ENCODE measurements around the gene TRIM16.
"Not testable (repeated sequence)": the region's sequence is repeated elsewhere in the genome, so short reads cannot be mapped to it uniquely, and the experiment has no call there.

Gene TRIM16

GRCh38 chr17:15658296-15658695, 25.8 kb downstream of the TRIM16 start:
- no peak for DNase-seq (ENCODE audit: low spot score)

DNA sequence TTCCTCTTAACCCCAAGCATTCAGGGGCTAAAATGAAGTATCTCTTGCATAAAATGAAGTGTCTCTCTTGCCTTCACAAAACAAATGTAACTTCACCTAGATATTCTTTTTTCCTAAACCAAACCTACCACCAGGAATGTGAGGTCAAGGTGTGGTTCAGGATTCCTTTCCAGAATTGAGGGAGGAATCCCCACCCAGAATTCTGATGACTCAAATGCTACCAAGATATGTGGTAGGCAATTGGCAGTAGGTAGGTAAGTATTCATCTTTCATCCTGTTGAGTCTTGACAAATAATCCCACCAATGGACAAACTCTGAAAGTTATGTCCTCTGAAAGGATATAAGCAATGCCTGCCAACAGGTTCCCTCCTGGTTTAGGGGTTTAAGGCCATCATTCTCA, 26.2 kb downstream of the TRIM16 start:
- no peak for DNase-seq (ENCODE audit: low spot score)

GRCh38 chr17:15654886-15655561, 29.1 kb downstream of the TRIM16 start:
- no peak for DNase-seq (ENCODE audit: low spot score)

DNA sequence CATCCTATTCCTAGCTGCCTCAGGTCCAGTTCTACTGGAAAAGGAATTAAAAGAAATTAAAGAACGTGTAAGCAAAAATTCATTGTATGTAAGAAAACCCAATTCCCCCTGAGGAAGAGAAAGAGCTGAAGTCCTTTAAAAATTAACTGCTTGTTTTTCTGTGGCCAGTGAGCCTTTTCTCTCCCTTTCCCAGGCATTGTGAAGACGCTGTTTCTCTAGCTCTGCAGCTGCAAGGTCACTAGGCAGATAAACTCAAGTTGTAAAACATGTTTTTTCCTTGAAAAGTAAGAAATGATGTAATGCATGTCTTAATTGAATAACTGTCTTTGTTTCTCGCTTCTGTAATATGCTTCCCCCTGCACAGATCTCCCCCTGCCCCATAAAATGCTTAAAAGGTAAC, 29.7 kb downstream of the TRIM16 start:
- not testable (repeated sequence) for DNase-seq (ENCODE audit: low spot score)

DNA sequence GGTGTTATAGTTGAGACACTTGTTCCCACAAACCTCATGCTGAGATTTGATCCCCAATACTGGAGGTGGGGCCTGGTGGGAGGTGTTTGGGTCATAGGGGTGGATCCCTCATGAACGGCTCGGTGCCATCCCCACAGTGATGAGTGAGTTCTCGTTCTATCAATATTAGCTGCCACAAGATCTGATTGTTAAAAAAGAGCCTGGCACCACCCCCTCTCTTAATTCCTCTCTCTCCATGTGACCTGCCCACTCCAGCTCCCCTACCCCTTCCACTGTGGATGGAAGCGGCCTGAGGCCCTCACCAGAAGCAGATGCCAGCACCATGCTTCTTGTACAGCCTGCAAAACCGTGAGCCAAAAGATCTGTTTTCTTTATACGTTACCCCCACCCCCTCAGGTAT, 31.2 kb downstream of the TRIM16 start:
- DNase-seq (ENCODE audit: low spot score) = no peak

DNA sequence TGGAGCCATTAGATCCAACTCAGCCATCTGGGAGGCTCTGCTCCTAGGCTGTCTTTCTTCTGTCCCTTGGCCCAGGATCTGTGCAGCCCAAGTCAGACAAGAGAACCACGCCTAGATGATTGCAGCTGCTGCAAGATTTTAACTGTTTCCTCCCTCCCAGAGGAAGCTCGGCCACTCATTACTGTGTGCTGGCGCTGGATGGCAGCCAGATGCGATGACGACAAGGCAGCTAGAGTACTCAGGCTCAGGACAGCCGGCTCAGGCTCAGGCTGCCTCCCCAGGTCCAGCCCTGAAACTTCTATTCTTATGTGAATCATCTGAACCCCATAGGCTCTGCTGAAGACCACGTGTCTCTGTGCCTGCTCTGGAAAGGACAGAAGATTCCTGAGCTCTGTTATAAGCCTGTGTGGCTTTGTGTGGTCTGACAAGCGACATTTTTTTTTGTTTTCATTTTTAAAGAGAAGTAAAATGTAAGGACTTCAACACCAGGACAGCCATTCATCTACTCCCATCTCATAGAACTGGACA, 32.5 kb downstream of the TRIM16 start:
- DNase-seq (ENCODE audit: low spot score) = peak; percentile 49

DNA sequence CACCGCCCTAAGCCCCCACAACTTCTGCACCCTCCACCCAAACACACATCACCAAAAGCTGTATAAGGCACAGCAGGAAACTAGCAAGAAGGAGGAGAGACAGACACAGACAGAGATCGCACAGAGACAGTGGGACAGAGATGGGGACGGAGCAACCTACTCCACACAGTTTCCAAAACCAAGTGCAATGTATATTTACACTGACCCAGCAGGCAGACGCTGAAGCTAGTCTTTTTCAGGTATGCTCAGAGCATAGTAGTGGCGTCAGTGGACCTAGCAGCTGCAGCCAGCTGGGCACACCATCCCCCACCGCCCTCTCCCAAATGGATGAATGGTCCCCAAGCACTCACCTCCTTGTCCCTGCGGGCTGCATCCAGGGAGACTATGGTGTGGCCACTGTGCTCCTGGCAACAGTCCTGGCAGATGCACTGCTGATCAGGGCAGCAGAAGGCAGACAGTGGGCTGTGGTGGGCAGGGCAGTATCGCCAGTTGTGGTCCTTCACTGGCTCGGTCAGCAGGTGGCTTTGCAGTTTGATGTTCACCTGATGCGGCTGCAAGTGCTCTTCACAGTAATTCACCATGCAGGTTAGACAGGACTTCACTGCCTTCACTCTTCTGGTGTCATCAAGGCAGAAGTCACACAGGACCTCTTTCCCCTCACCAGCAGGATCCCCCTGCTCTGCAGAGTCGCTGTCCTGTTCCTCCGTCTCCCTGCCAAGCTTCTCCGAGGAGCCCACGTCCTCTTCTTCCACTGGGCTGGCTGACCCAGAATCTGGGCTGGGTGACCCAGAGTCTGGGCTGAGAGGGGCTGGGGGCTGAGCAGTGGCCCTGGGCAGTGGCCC, 33.1 kb downstream of the TRIM16 start:
- no peak for DNase-seq (ENCODE audit: low spot score)

DNA sequence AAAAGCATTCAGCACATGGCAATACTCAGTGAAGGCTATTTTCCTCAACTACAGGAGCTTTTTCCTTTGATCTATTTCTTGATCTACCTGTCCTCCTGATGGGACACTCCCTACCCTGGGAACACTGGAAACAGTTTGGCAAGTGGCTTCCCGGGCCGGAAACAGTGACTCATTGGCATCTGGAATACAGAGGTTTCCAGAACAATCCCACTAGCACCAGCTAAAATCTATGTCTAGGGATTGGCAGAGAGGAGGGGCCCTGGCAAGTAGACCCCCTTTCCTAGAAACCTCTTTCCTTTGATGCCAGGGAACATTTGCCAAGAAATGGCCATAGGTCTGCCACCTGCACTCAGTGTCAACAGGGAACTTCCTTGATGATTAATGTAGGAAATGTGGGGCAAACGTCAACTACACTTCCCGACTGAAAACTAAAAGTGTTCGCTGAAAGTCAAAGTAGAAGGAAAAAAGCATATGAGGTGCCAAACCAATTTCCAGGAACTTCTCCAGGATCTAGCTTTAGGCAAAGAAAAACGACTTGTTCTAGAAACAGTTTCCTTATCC, 34.2 kb downstream of the TRIM16 start:
- DNase-seq (ENCODE audit: low spot score) = no peak

GRCh38 chr17:15648386-15648785, 35.7 kb downstream of the TRIM16 start:
- DNase-seq (ENCODE audit: low spot score) = no peak

GRCh38 chr17:15645942-15646312, 38.2 kb downstream of the TRIM16 start:
- not testable (repeated sequence) for DNase-seq (ENCODE audit: low spot score)

GRCh38 chr17:15645099-15645941, 38.8 kb downstream of the TRIM16 start:
- DNase-seq (ENCODE audit: low spot score) = not testable (repeated sequence)

- not testable (repeated sequence) for DNase-seq (ENCODE audit: low spot score)
These were observed 41.4 kb downstream of the TRIM16 start for GRCh38 chr17:15642505-15643251.

DNA sequence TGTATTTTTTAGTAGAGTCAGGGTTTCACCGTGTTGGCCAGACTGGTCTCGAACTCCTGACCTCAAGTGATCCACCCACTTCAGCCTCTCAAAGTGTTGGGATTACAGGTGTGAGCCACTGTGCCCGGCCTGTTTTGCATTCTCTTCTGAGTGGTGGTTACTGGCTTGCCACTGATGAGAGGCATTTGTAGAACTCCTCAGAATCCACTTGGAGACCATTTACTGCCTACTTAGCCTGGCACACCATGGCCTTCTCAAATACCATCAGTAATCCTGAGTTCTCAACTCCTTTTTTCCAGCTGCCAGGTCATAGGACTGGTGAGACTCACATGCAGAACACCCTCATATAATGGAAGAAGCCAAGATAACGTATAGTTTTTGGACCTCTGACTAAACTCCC, 42.1 kb downstream of the TRIM16 start:
- DNase-seq (ENCODE audit: low spot score) = not testable (repeated sequence)

DNA sequence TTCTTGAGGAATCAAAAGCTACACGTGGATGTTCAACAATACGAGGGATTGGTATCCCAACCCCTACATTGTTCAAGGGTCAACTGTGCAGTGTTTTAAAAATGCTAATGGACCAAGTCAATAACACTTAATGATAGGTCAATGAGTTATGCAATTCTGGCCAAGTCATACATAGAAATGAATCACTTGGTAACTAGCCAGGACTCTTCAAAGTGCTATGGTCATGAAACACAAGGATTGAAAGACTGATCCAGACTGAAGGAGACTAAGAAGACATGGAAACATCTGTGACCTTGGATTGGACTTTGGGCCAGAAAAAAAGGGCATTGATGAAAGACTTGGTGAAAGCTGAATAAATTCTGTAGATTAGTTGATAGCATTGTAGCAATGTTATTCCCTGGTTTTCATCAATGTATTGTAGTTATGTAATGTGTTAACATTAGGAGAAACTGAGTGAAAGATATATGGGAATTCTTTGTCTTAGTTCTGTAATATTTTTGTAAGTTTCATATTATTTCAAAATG, 53.1 kb downstream of the TRIM16 start:
- not testable (repeated sequence) for DNase-seq (ENCODE audit: low spot score)

- DNase-seq (ENCODE audit: low spot score) = not testable (repeated sequence)
These were observed 54.1 kb downstream of the TRIM16 start for GRCh38 chr17:15629991-15630390.

- DNase-seq (ENCODE audit: low spot score) = not testable (repeated sequence)
These were observed 60.4 kb downstream of the TRIM16 start for GRCh38 chr17:15623661-15624209.

DNA sequence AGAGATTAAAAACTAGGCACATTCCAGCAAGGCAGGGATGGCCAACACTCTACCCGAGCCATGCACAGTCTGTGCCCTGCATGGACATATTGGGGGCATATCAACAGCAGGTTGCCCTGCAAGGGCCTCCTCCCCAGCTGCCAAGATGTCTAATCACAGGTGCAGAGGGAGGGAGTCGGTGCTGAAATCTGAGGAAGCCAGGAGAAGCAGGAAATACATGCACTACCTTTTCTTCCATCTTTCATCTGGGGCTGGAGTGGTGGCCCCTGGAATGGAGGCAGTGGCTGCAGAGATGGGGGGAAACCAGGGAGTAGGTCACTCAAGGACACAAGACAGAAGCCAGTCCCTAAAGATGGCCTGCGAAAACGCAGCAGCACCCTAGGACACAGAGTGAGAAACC, 60.9 kb downstream of the TRIM16 start:
- not testable (repeated sequence) for DNase-seq (ENCODE audit: low spot score)

DNA sequence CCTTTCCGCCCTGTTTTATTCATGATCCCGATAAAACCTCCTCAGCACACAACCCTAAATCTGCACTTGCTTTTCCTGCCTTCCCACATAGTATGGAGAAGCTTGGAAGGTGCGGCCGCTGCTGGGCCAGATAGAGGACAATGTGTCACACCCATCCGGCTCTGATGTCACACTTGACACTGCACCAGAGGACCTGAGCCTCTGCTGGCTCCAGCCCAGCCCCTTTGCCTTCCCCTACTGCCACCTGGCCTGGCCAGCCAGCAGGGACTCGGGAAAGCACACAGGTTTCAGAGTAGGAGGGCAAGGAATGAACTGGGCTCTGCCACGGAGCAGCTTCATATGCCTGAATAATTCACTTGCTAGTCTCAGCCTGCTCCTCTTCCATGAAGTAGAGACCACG, 62.0 kb downstream of the TRIM16 start:
- DNase-seq (ENCODE audit: low spot score) = not testable (repeated sequence)

DNA sequence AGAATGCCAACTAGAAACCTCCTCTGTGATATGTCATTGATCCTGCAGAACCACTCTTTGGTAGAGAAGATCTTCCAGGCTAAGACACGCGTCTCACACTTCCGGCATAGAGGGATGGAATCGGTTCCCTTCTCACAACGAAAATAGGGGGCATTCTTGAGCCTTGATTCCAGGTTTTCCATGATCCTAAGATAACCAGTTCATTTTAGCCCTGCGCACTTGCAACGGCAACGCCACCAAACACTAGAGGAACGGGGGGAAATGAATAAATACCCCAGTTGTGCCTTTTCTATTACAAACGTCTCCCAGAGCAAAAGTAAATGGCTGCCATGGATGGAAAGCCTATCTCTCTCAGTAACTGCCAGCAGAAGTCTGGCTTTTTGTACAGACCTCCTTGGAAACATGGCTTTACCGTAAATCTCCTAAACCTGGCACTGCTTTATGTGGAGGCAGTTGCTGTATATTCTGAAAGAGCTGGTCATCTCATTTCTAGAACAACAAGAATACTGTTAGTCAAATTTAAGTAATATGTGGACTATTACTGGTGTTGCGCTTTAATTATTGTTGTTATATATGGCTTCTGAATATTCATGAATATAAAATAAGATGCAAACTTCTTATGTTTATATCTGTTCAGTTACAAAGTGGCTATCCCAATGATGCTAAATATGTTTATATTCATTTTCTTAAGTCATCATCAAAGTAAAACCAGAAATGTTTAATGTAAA, 64.6 kb downstream of the TRIM16 start, which contains the start of gene FBXW10B:
FBXW10B (minus strand) TSS at position 374 of the 728 bp plus-strand sequence; CDS start at position 182, 192 bp downstream.
- not testable (repeated sequence) for DNase-seq (ENCODE audit: low spot score)

GRCh38 chr17:15616828-15617227, 67.3 kb downstream of the TRIM16 start:
- not testable (repeated sequence) for DNase-seq (ENCODE audit: low spot score)

Data from hematopoietic multipotent progenitor cell treated with erythropoietin and hydrocortisone succinate and interleukin-3 and kit ligand, for 15 days (in vitro differentiated cells).